Suprapubic skin (tissue), 3 donors: ENCODE data around the gene CRB1.

Source experiments
- EP300 ChIP-seq: sonication (generic); formaldehyde crosslinking; IDR thresholded peaks from one replicate; pipeline ENCODE4 v1.6.1; 2017; ENCODE audit warnings: antibody characterized with exemption
- POLR2A ChIP-seq, 2 donors: fragments of 450-650 bp; IDR thresholded peaks; one replicate each; pipeline ENCODE4 v1.6.1; 2017; ENCODE audit warnings: antibody characterized with exemption in 2 of 2, mild to moderate bottlenecking in 2 of 2, moderate library complexity in 2 of 2
- TF ChIP-seq, protein P1 (sequence below), 2 donors: fragments of 200-600 bp in 1 of 2; fragments of 450-650 bp in 1 of 2; sonication (generic) in 1 of 2; IDR thresholded peaks; one replicate each; pipeline ENCODE4 v1.5.1; 2016 to 2019; ENCODE audit warnings: antibody characterized with exemption in 2 of 2, mild to moderate bottlenecking in 1 of 2, moderate library complexity in 1 of 2

DNA sequence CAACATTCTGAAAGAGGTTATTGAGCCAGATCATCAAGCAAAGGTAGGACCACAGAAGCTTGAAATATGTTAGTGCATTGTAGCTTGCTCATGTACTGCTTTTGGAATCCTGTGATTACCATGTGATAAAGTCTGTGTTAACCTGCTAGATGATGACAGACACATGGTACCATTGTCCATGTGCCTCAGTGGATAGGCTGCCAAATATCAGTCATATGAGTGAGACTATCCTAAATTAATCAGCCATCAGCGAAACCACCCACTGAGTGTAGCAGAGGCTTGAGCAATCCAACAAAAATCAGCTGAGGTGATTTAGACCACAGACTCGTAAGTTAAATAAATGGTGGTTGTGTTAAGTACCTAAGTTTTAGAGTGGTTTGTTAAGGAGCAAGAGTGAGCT is 32.7 kb upstream of the CRB1 start:
- TF ChIP-seq EP300: no peak
- TF ChIP-seq, protein P1, sequence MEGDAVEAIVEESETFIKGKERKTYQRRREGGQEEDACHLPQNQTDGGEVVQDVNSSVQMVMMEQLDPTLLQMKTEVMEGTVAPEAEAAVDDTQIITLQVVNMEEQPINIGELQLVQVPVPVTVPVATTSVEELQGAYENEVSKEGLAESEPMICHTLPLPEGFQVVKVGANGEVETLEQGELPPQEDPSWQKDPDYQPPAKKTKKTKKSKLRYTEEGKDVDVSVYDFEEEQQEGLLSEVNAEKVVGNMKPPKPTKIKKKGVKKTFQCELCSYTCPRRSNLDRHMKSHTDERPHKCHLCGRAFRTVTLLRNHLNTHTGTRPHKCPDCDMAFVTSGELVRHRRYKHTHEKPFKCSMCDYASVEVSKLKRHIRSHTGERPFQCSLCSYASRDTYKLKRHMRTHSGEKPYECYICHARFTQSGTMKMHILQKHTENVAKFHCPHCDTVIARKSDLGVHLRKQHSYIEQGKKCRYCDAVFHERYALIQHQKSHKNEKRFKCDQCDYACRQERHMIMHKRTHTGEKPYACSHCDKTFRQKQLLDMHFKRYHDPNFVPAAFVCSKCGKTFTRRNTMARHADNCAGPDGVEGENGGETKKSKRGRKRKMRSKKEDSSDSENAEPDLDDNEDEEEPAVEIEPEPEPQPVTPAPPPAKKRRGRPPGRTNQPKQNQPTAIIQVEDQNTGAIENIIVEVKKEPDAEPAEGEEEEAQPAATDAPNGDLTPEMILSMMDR (IDR thresholded peaks at IDR 0.05): no peak
- TF ChIP-seq POLR2A (IDR thresholded peaks at IDR 0.05): no peak
